ENCODE measurements around the gene GFAP.

GFAP gene

DNA sequence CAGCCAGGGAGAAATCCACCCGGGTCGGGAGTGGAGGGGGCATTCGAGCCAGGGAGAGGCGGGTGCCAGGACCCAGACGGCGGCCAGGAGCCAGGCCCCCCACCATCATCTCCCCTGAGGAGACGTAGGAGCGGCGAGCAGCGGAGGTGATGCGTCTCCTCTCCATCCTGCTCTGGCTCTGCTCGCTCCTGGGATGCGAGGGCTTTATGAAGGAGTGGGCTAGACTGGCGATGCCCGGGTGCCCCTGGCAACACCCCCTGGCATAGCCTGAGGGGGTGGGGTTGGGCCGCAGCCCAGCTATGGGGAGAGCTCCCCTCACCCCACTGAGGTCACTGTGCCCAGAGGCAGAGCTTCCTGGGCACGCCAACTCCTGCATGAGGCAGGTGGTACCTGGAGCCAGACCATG, at the start of gene GFAP:
Gene GFAP (minus strand): TSS at position 180 of the 406 bp plus-strand sequence. CDS start 14 bp downstream, at position 166.
- no peak within 1 kb of the TSS for H3K27ac ChIP-seq
- TF ChIP-seq ZFX (IDR thresholded peaks at IDR 0.05), result no peak
- TF ChIP-seq, protein P1, sequence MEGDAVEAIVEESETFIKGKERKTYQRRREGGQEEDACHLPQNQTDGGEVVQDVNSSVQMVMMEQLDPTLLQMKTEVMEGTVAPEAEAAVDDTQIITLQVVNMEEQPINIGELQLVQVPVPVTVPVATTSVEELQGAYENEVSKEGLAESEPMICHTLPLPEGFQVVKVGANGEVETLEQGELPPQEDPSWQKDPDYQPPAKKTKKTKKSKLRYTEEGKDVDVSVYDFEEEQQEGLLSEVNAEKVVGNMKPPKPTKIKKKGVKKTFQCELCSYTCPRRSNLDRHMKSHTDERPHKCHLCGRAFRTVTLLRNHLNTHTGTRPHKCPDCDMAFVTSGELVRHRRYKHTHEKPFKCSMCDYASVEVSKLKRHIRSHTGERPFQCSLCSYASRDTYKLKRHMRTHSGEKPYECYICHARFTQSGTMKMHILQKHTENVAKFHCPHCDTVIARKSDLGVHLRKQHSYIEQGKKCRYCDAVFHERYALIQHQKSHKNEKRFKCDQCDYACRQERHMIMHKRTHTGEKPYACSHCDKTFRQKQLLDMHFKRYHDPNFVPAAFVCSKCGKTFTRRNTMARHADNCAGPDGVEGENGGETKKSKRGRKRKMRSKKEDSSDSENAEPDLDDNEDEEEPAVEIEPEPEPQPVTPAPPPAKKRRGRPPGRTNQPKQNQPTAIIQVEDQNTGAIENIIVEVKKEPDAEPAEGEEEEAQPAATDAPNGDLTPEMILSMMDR (conservative IDR thresholded peaks at IDR 0.05), result no peak

DNA sequence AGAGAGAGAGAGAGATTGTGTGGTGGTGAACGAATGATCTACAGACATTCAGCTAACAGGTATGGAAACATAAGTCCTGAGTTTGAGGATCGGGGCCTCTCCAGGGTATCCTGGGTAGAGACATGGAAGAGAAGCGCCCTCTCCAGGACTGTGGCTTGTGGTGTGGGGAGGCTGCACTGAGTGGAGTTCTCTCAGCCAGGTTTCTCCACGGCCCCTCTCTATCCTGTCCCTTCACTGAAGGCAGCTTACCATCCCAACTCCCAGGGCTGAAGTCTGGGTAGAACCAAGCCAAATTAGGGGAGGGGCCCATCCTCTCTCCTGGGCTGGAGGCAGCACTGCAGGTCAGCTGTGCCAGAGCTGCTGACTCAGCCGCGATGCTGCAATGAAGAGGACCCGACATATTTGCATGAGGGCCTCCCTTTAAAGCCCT, 46.6 kb upstream of the GFAP start:
- H3K27ac ChIP-seq, result no peak overlapping the region
- TF ChIP-seq ZFX (IDR thresholded peaks at IDR 0.05), result no peak

DNA sequence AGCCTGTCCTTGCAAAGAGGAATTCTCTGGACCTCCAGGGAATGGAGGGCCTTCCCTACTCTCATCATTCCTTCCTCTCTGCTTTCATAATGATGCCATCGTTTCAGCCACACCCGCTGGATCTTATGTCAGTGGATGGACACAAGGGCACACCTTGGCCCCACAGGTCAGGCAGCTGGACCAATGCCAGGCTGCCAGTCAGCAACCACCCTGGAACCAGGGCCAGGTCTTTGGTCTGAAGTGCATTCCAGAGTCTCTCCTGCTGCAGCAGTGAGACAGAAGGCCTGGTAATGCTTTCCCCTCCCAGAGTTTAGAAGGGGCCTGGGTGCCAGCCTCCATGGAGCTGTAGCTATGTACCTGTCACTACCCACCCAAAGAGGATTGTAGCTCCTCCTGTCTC, 45.4 kb upstream of the GFAP start:
- H3K27ac ChIP-seq, result no peak overlapping the region
- TF ChIP-seq ZFX (IDR thresholded peaks at IDR 0.05), result no peak
- TF ChIP-seq, protein P1 (conservative IDR thresholded peaks at IDR 0.05), result no peak

DNA sequence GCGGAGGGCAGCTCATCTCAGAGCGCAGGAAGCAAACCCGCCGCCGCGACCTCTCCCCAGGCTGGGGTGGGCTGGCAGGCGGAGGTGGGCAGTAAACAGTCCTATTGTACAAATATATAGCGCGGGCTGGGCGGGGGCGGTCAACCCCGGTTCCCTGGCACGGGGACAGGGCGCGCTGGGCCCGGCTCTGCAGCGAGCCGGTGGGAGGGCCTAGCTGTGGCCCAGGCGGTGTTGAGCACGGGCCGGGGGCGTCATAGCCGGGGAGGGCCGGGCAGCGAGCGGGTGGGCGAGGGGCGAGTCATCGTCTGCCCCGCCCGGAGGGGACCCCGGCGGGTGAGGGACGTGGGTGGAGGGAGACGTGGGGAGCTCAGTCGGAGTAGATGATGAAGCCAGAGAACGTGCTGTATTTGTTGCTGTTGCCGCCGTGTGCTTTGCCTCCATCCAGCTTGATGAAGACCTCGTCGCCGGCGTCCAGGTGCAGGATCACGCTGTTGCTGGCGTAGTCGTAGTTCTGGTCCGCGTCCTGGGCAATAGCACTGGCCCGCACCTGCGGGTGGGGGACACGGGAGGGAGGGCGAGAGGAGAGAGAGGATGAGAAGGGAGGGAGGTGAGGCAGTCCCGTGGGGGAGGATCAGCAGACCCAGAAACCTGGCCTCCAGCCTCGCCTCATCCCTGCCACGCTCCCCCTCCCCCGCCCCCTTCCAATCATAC, 44.7 kb upstream of the GFAP start:
- TF ChIP-seq, protein P1 (conservative IDR thresholded peaks at IDR 0.05), result no peak
- no peak for TF ChIP-seq ZFX (IDR thresholded peaks at IDR 0.05)
- no peak overlapping the region for H3K27ac ChIP-seq

DNA sequence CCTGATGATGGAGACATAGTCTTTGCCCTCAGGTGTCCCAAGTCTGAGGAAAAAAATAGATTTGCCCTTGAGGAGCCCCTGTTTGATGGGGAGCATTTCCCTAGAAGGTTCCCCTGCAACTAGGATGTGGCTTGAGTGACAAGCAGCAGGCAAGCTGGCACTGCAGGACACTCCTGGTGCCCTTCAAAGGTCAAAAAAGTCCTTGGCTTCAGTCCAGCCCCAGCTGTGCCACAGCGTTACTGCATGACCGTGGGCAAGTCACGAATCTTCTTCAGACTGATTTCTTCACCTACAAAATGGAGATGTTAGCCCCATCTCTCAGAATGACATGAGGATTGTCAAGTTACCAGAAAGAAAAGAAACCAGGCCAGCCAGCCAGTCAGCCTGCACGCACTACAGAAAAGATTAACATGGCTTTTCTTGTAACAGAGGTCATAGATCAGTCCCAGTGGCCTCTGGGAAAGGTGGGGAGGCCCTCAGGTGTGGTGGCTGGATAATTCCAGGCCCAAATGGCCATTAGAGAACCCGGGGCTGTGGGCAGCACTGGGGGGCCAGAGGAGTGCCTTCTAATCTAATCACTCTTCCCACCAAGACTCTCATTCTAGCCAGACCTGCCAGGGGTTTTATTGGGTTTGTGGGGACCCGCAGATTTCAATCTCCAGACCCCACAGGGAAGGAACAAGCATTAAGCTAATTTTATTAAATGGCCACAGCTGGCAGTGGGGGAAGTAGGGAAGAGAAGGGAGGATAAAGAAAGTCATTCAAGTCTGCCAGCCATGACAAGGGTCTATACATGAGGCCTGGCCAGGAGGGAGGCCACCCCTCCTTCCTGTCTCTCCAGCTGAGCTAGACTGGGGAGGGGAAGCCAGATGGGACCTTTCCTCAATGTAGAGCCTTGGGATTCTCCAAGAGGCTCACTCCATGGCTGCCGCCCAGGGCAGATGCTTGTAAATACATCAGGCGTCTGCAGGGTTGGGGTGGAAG, 42.0 kb upstream of the GFAP start:
- TF ChIP-seq ZFX (IDR thresholded peaks at IDR 0.05), result no peak
- TF ChIP-seq, protein P1 (conservative IDR thresholded peaks at IDR 0.05), result no peak
- H3K27ac ChIP-seq, result no peak overlapping the region

DNA sequence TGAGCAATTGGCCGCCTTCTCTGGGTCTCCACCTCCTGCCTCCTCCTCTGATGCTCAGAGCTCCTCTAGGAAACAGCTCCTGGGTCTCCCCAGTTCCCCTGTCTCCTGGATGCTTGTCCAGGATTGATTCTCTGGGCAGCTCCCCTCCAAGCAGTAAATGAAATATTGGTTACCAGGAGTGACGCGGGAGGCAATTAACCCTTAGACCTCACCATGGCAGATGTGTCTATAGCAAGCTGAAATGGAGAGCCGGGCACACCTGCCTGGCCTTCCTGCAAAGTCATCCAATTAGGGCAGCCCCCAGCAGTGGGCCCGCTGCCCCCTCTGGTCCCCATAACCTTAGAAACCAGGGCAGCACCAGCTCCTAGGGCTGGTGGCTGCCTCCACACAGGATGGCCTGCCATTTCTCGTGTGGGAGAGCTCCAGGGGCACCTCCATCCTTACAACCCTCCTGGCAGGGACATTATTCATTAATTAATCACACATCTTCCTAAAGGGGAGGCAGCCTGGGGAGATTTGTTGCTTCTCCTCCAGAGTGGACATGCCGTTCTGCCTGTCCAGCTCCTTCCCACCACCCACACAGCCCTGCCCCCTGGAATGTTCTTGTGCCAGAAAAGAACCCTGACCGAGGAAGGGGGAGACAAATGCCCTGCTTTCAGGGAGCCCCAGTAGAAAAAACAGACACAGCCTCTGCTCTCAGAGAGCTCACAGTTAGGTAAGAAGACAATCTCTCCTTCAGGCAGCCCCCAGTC, 40.5 kb upstream of the GFAP start:
- H3K27ac ChIP-seq, result no peak overlapping the region
- no peak for TF ChIP-seq ZFX (IDR thresholded peaks at IDR 0.05)
- TF ChIP-seq, protein P1 (conservative IDR thresholded peaks at IDR 0.05), result no peak

DNA sequence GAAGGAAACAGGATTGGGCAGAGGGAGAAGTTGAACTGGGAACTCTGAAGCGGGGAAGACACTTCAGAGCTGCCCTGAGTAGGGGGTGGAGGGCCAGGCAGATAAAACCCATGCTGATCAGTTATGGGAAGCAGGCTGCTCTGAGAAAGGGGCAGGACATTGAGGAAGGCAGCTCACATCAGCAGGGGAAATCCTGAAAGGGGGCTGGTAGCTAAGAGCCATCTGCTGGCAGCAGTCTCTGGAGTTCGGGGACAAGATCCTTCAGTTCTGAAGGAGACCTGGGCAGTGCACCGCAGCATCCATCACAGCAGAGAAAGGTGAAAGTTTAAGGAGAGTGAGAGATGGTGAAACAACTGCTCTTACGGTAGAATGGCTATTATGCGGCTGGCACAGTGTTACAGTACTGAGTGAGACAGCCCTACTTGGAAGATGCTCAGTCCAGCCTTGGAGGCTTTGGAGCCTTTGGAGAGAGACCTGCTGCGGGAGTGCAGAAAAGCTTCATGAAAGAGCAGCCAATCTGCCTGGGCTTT, 37.7 kb upstream of the GFAP start:
- TF ChIP-seq, protein P1 (conservative IDR thresholded peaks at IDR 0.05), result no peak
- no peak for TF ChIP-seq ZFX (IDR thresholded peaks at IDR 0.05)
- H3K27ac ChIP-seq, result no peak overlapping the region
